GM06990 (cell line): ENCODE results near the gene PTPN3.

Source experiments
- DNase-seq: peaks from one replicate; pipeline ENCODE4 v3.0.0-alpha.2; 2011; ENCODE audit not compliant: insufficient read length; ENCODE audit errors: extremely low read depth
- H3K27me3 ChIP-seq: replicated peaks from 2 replicates; pipeline ENCODE4 v1.6.0; 2011; ENCODE audit warnings: low read length; ENCODE audit not compliant: control insufficient read depth, insufficient read depth
- H3K36me3 ChIP-seq: 2 replicates; pipeline ENCODE4 v1.5.1; 2011; ENCODE audit warnings: low read length; ENCODE audit not compliant: control insufficient read depth, insufficient read depth
- H3K4me3 ChIP-seq: replicated peaks from 2 replicates; pipeline ENCODE4 v1.5.1; 2011; ENCODE audit warnings: low read depth, mild to moderate bottlenecking, control low read depth, low read length
- CTCF ChIP-seq: IDR thresholded peaks from 2 replicates; pipeline ENCODE4 v1.5.1; 2011; ENCODE audit warnings: low read length, control low read depth, mild to moderate bottlenecking, inconsistent platforms; ENCODE audit not compliant: insufficient read depth, poor library complexity, severe bottlenecking

The PTPN3 gene

GRCh38 chr9:109493648-109494047, 4.5 kb downstream of the PTPN3 start:
- H3K36me3 ChIP-seq: no peaks in the 10 kb centered on the region
- no peak for TF ChIP-seq CTCF
- H3K27me3 ChIP-seq: no peaks in the 10 kb centered on the region; the same call in 1 of the 2 replicates
- no peak for DNase-seq
- no peak overlapping the region for H3K4me3 ChIP-seq

- H3K36me3 ChIP-seq: no peaks in the 10 kb centered on the region
- H3K4me3 ChIP-seq: no peak overlapping the region
- TF ChIP-seq CTCF: no peak
- H3K27me3 ChIP-seq: no peaks in the 10 kb centered on the region; the same call in 1 of the 2 replicates
- no peak for DNase-seq
Observed at GRCh38 chr9:109491590-109491989, 6.5 kb downstream of the PTPN3 start.

- H3K36me3 ChIP-seq: no peaks in the 10 kb centered on the region
- DNase-seq: no peak
- no peaks in the 10 kb centered on the region; the same call in 1 of the 2 replicates for H3K27me3 ChIP-seq
- TF ChIP-seq CTCF: no peak
- H3K4me3 ChIP-seq: no peak overlapping the region
Observed at GRCh38 chr9:109488791-109489492, 9.2 kb downstream of the PTPN3 start.

GRCh38 chr9:109488351-109488750, 9.8 kb downstream of the PTPN3 start:
- H3K36me3 ChIP-seq: no peaks in the 10 kb centered on the region
- TF ChIP-seq CTCF: no peak
- H3K4me3 ChIP-seq: no peak overlapping the region
- H3K27me3 ChIP-seq: no peaks in the 10 kb centered on the region; the same call in 1 of the 2 replicates
- no peak for DNase-seq

- TF ChIP-seq CTCF: no peak
- Histone ChIP-seq H3K36me3 (no peaks in the 10 kb centered on the region), H3K4me3 (no peak overlapping the region), H3K27me3 (no peaks in the 10 kb centered on the region; the same call in 1 of the 2 replicates)
- no peak for DNase-seq
Observed at GRCh38 chr9:109487247-109487646, 10.9 kb downstream of the PTPN3 start.
